Measurements from ENCODE around the gene SIL1.
A peak's percentile ranks its signal among the peaks of the same experiment; 100 is the strongest.

The SIL1 gene

GRCh38 chr5:139197710-139198669 is at the start of gene SIL1:
TSS of gene SIL1 (minus strand) at chr5:139198368. CDS start at chr5:139127843, 70,525 bp downstream.
- TF ChIP-seq ELF4 (IDR thresholded peaks at IDR 0.05) (0 out of 2 replicates have a peak, but pooled peaks have one; percentile 24), SP1 (IDR thresholded peaks at IDR 0.05) (no peak), ARNT (IDR thresholded peaks at IDR 0.05) (no peak), BHLHE40 (IDR thresholded peaks at IDR 0.05; ENCODE audit: borderline replicate concordance) (no peak), L3MBTL2 (conservative IDR thresholded peaks at IDR 0.05) (peak; percentile 68; the same call in 1 of the 2 replicates), SUZ12 (IDR thresholded peaks at IDR 0.05) (no peak)
- TF ChIP-seq, protein P1, sequence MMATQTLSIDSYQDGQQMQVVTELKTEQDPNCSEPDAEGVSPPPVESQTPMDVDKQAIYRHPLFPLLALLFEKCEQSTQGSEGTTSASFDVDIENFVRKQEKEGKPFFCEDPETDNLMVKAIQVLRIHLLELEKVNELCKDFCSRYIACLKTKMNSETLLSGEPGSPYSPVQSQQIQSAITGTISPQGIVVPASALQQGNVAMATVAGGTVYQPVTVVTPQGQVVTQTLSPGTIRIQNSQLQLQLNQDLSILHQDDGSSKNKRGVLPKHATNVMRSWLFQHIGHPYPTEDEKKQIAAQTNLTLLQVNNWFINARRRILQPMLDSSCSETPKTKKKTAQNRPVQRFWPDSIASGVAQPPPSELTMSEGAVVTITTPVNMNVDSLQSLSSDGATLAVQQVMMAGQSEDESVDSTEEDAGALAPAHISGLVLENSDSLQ (IDR thresholded peaks at IDR 0.05), result peak; percentile 31; the same call in 1 of the 2 replicates
- POLR2A ChIA-PET, result interaction anchor here (0.6 to 1.8 kb wide), 21 partner anchors 9 to 188 kb away, joined by 3 to 22 read pairs (median 4); partner anchors contain the start of gene MATR3
- CTCF ChIA-PET, result interaction anchor here (0.6 kb wide), 1 partner anchor 10 kb away, joined by 3 read pairs; no protein-coding TSS in a partner anchor
- DNase-seq (ENCODE audit: extremely low spot score), result peak; percentile 98

GRCh38 chr5:139246394-139246793 is 48.2 kb upstream of the SIL1 start:
- POLR2A ChIA-PET, result no interaction called here
- TF ChIP-seq LEF1 (IDR thresholded peaks at IDR 0.05; ENCODE audit: borderline replicate concordance) (no peak), HDGF (IDR thresholded peaks at IDR 0.05; ENCODE audit: borderline replicate concordance) (no peak), FOXK2 (IDR thresholded peaks at IDR 0.05) (no peak), TARDBP (IDR thresholded peaks at IDR 0.05) (no peak), L3MBTL2 (conservative IDR thresholded peaks at IDR 0.05) (no peak), NFRKB (IDR thresholded peaks at IDR 0.05) (no peak), SUZ12 (IDR thresholded peaks at IDR 0.05) (no peak), ELF4 (IDR thresholded peaks at IDR 0.05) (no peak)
- no peak for DNase-seq (ENCODE audit: extremely low spot score)
- CTCF ChIA-PET, result no interaction called here

DNA sequence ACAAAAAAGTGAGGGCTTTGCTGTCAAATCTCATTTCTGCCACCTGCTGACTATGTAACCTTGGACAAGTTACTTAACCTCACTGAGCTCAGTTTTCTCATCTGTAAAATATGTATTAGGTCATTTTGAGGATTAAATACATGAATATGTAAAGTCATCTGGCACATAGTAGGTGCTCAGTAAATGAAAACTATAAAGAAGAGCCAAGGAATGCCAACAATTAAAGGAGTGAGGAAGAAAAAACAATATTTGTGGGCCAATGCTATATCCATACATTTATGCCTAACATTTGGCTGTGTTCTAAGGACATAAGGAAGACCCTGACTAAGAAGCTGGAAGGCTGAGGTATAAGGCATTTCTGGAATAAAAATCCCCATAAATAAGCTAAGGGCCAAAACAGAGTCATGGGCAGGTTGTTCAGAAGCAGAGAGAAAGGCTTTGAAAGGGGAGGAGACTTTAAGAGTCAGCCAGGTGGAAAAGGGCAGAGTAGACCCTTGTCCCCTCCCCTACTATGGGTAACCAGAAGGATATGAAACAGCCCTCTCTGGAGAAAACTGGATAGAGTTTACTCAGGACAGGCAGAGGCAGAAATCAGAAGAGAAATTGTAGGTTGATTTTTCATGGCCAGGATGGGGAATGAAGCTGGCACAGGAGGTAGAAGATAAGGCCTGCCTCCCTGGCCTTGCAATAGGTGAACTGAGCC is 47.6 kb upstream of the SIL1 start:
- CTCF ChIA-PET, result no interaction called here
- POLR2A ChIA-PET, result no interaction called here
- no peak for DNase-seq (ENCODE audit: extremely low spot score)
- TF ChIP-seq ZNF384 (IDR thresholded peaks at IDR 0.05), result no peak

DNA sequence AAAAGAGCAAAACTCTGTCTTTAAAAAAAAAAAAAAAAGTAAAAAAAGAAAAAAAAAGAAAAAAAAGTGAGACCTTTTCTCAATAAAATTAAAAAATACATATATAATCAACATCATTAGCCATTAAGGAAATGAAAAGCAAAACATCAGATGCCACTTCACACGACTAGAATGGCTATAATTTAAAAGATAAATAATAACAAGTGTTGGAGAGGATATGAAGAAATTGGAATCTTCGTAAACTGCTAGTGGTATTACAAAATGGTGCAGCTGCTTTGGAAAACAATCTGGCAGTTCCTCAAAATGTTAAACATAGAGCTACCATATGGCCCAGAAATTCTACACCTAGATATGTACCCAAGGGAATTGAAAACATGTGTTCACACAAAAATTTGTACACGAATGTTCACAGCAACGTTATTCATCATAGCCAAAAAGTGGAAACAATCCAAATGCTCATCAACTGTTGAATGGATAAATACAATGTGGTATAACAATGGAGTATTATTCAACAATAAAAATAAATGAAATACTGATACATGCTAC is 45.3 kb upstream of the SIL1 start:
- ChIA-PET CTCF (no interaction called here), POLR2A (no interaction called here)
- no peak for DNase-seq (ENCODE audit: extremely low spot score)
- TF ChIP-seq ELF4 (IDR thresholded peaks at IDR 0.05) (no peak), FOXM1 (IDR thresholded peaks at IDR 0.05; ENCODE audit: borderline replicate concordance) (no peak), HDGF (IDR thresholded peaks at IDR 0.05; ENCODE audit: borderline replicate concordance) (no peak), FOXK2 (IDR thresholded peaks at IDR 0.05) (no peak), ZNF384 (IDR thresholded peaks at IDR 0.05) (no peak), TARDBP (IDR thresholded peaks at IDR 0.05) (no peak), CTBP1 (IDR thresholded peaks at IDR 0.05; ENCODE audit: borderline replicate concordance) (no peak), LEF1 (IDR thresholded peaks at IDR 0.05; ENCODE audit: borderline replicate concordance) (no peak), L3MBTL2 (conservative IDR thresholded peaks at IDR 0.05) (no peak), SP1 (IDR thresholded peaks at IDR 0.05) (no peak)
- TF ChIP-seq, protein P1 (IDR thresholded peaks at IDR 0.05), result no peak

DNA sequence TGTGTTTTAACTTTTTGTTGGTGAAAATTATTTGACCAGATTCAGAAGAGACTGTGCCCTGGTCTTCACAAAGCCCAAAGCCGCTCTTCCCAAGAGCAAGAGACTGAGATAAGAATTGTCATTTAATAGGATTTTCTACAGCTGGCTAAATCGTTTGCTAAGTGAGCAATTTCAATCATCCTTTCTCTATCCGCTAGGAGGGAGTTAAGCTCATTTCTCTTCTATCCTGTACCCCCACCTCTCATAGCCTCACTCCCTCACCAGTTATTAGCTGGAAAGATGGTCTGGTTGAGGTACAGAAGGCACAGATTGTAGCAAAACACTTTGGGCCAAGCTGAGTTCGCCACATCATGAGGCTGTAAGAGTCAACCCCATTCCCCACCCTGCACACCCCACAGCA is 43.0 kb upstream of the SIL1 start:
- ChIA-PET CTCF (no interaction called here), POLR2A (no interaction called here)
- DNase-seq (ENCODE audit: extremely low spot score), result no peak
- no peak for TF ChIP-seq FOXA1 (IDR thresholded peaks at IDR 0.05)
- TF ChIP-seq, protein P1 (IDR thresholded peaks at IDR 0.05), result no peak
- no peak for TF ChIP-seq ARNT (IDR thresholded peaks at IDR 0.05)
- no peak for TF ChIP-seq HDGF (IDR thresholded peaks at IDR 0.05; ENCODE audit: borderline replicate concordance)
- no peak for TF ChIP-seq SUZ12 (IDR thresholded peaks at IDR 0.05)
- TF ChIP-seq BHLHE40 (IDR thresholded peaks at IDR 0.05; ENCODE audit: borderline replicate concordance), result no peak
- TF ChIP-seq ZNF384 (IDR thresholded peaks at IDR 0.05), result no peak
- no peak for TF ChIP-seq LEF1 (IDR thresholded peaks at IDR 0.05; ENCODE audit: borderline replicate concordance)
- TF ChIP-seq L3MBTL2 (conservative IDR thresholded peaks at IDR 0.05), result no peak
- no peak for TF ChIP-seq NFRKB (IDR thresholded peaks at IDR 0.05)
- TF ChIP-seq ELF4 (IDR thresholded peaks at IDR 0.05), result no peak
- no peak for TF ChIP-seq FOXM1 (IDR thresholded peaks at IDR 0.05; ENCODE audit: borderline replicate concordance)
- no peak for TF ChIP-seq FOXK2 (IDR thresholded peaks at IDR 0.05)

DNA sequence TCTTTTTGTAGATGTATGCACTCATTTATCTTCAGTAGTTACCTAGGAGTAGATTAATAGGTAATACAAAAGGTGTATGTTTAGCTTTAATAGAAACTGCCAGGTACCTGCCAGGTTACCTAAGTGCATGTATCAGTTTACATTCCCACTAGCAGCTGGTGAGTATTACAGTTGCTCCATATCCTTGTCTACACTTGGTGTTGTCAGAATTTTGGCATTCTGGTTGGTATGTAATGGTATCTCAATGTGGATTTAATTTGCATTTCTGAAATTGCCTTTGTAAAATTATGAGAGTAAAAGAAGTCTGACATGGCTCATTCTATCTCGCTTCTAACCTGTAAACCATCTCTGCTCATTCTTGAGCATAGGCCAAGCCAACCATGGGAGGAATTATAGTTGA is 38.3 kb upstream of the SIL1 start:
- TF ChIP-seq LEF1 (IDR thresholded peaks at IDR 0.05; ENCODE audit: borderline replicate concordance) (no peak), NFRKB (IDR thresholded peaks at IDR 0.05) (no peak), ELF4 (IDR thresholded peaks at IDR 0.05) (no peak), CTBP1 (IDR thresholded peaks at IDR 0.05; ENCODE audit: borderline replicate concordance) (no peak), TARDBP (IDR thresholded peaks at IDR 0.05) (no peak)
- ChIA-PET CTCF (no interaction called here), POLR2A (no interaction called here)
- no peak for DNase-seq (ENCODE audit: extremely low spot score)

Measured in HEK293T (cell line).